Activated T-cell treated with anti-CD3 and anti-CD28 coated beads, Interleukin-2, amount 50 U/mL, for 1 hour (primary cell): ENCODE measurements around the gene TMEM239.

Source experiments
- DNase-seq: peaks from one replicate; pipeline ENCODE4 v3.0.0-alpha.2; 2020

Gene TMEM239

DNA sequence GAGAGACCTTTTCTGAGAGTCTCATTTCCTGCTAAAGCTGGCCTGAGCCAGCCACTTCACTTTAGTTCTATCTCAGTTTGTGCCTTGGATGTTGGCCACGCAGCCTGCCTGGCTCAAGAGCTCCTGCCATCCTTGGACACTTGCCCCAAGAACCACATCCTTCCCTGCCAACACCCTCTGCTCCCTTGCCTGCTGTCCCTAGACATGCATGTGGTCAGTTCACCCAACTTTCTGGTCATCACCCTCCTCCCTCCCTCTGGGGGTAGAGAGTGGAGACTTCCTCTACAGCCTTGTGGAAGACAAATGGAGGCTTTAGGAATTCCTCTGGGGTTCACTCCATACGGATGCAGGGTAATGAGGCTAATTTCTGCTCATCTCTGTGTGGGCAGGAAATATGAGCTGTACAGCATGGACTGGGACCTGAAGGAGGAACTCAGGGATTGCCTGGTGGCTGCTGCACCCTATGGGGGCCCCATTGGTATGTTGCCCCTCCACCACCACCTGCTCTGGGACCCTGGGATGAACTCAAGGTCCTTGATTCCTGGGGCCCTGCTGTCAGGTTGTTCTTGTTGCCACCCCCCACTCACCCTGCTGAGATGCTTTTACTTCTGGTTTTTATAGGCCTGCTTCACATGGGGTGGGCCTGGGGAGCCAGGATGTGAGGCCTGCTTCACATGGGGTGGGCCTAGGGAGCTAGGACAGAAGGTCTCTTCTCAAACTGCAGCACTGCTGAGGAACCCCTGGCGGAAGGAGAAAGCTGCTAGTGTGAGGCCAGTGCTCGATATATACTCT is 43.4 kb downstream of the TMEM239 start:
- no peak for DNase-seq

DNA sequence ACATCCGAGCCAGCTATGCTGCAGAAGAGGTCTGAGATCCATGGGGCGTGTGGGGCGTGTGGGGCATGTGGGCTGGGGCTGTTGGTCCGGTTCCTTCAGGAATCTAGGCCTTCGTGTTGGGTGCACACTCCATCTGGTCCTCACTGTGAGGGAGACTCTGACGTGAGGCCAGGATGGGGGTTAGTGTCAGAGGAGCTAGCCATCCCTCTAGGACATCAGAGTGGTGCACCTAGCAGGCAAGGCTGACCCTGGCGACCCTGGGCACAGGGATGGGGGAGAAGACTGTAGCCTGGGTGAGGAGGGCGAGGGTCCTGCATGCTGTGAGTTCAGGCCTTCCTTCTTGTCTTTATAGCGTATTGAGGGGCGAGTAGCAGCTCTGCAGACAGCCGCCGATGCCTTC is 48.5 kb downstream of the TMEM239 start:
- no peak for DNase-seq

DNA sequence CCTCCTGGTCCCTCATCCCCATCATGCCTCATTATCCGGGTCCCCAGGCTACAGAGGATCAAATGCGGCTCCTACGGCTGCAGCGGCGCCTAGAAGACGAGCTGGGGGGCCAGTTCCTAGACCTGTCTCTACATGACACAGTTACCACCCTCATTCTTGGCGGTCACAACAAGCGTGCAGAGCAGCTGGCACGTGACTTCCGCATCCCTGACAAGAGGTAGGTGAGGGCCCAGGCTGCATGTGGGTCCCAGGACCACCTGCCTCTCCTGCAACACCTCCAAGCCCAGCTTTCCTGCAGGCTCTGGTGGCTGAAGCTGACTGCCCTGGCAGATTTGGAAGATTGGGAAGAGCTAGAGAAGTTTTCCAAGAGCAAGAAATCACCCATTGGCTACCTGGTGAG is 48.9 kb downstream of the TMEM239 start:
- DNase-seq = no peak

DNA sequence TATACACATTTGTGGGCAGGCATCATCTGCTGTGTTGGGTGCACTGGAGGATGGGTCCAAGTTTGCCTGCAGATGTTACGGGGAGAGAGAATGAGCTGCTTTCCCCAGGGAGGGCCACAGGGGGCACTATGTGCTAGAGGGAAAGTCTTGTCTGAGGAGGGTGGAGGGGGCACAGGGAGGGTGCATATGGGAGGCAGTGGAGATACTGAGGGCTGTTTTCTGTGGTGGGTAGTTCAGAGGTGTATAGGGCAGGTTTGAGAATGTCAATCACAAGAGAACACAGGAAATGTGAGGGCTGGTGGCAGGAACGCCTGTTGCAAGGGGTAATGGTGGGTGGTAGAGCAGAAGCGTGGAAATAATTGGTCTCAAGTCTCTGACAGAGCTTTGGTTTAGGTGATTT is 49.5 kb downstream of the TMEM239 start:
- DNase-seq = no peak

DNA sequence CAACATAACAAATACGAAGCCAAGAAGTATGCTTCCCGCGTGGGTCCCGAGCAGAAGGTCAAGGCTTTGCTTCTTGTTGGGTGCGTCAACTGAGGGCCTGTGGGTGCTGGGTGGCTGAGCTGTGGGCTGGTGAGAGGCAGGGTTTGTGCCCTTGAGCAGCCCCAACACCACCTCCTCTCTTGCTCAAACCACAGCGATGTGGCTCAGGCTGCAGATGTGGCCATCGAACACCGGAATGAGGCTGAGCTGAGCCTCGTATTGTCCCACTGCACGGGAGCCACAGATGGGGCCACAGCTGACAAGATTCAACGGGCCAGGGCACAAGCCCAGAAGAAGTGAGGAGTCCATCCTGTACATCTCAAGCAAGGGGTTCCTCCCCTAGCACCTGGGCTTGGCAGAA is 50.1 kb downstream of the TMEM239 start:
- DNase-seq = no peak

DNA sequence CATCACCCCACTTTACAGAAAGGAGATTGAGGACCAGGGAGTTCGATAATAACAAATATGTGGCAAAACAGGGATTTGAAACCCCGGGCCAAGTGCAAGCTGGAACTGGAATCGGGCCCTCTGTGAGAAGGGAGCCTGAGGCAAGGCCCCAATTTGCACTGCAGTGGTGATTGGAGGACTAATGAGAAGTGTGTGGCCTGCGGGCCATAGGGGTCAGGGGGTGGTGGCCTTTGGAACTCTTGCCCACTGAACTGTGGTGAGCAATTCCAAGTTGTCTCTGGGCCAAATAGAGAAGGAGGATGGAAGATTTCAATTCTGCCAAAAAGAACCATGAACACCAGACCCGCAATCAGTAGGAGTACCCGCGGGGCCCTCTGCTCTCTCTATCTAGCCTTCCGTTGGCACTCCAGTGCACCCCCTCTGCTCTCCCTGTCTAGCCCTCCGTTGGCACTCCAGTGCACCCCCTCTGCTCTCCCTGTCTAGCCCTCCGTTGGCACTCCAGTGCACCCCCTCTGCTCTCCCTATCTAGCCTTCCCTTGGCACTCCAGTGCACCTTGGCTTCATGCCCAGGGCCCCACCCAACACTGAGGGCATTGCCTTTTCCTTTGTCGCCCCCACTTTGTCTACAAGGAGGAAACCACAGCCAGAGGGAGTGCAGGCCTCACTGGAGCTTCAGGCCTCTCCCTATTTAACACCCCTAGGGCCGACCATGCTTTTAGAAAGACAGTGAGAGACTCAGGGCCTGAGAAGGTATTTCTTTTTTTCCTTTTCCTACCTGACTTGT is 51.1 kb downstream of the TMEM239 start:
- DNase-seq = no peak
